H1 (cell line): ENCODE data around the gene VWA3B. TPM values are rescaled to one million over a fixed set of nuclear protein-coding genes. Genes with fewer than 3 reads are reported as not detected.

Experiments
- BCL11A ChIP-seq, 2 experiments: IDR thresholded peaks; one replicate each; pipeline ENCODE4 v1.6.1; 2011; ENCODE audit warnings: low read depth in 2 of 2, low read length in 2 of 2, mild to moderate bottlenecking in 2 of 2
- PHF8 ChIP-seq: fragments of 200-600 bp; sonication (generic); conservative IDR thresholded peaks from 2 replicates; pipeline ENCODE4 v1.7.1; 2012; ENCODE audit warnings: low read depth, mild to moderate bottlenecking, inconsistent platforms, low read length, moderate library complexity
- polyA plus RNA-seq, 7 experiments: library from polyadenylated mRNA; depleted of rRNA in 3 of 7; stranded (reverse) in 5 of 7; unstranded in 2 of 7; fragments of >200 nt in 5 of 7; fragments of 200-250 nt in 2 of 7; gene quantifications; 1 replicate in 5 of 7; 2 replicates in 1 of 7; 4 replicates in 1 of 7; pipeline versions ENCODE4 v1.2.1 to v1.2.3, GENCODE V29; 2011 to 2013; ENCODE audit warnings: missing spikeins in 2 of 7, mixed read lengths in 2 of 7
- total RNA-seq: library from RNA; stranded (reverse); fragmentation: NEBNext Ultra II Directional; extraction: Animal tissue kit (Norgen Biotek cat#: 25700); gene quantifications from 2 replicates; pipeline ENCODE4 v1.2.1, GENCODE V29; 2021

VWA3B gene
- total and polyA plus RNA-seq, 2 of the 8 experiments (the other 6 are each of a cell fraction or from before 2014, with no cell fraction given), result not detected

DNA sequence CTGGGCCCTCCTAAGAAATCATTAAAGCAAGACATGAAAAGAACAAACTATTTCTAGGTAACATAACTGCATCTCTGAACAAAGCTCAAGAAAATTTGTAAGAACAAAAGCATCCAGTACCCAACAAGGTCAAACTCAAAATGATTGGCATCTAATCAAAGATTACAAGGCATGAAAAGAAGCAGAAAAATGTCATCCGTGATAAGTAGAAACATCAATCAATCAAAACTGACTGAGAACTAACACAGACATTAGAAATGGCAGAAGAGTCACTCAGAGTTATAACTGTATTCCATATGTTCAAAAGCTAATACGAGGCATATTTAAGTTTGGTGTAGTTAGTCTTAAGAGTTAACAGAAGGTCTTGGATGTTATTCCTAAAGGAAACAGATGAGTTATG, 80.9 kb downstream of the VWA3B start (continued):
- TF ChIP-seq PHF8, result no peak
- TF ChIP-seq BCL11A (IDR thresholded peaks at IDR 0.05; ENCODE audit: low read depth in 2 of 2, low read length in 2 of 2), result no peak
